HCT116 (cell line): ENCODE measurements around the gene TLR7.

Experiments used
- CEBPB ChIP-seq: IDR thresholded peaks from 2 replicates; pipeline ENCODE4 v1.6.1; 2012; ENCODE audit warnings: low read depth
- CTCF ChIP-seq, 3 experiments: fragments of 200-600 bp in 1 of 3; sonication (generic) in 1 of 3; IDR thresholded peaks in 2 of 3; conservative IDR thresholded peaks in 1 of 3; 2 replicates each; pipeline ENCODE4 v1.5.1; 2012 to 2017; ENCODE audit warnings: low read depth in 2 of 3, low read length in 2 of 3, antibody characterized with exemption in 1 of 3, borderline replicate concordance in 1 of 3, control low read depth in 1 of 3, mild to moderate bottlenecking in 1 of 3, mixed read lengths in 1 of 3, mixed run types in 1 of 3, moderate library complexity in 1 of 3; ENCODE audit not compliant: insufficient read depth in 1 of 3
- FOSL1 ChIP-seq: IDR thresholded peaks from 2 replicates; pipeline ENCODE4 v1.6.1; 2012; ENCODE audit warnings: low read depth
- POLR2A ChIP-seq: IDR thresholded peaks from 2 replicates; pipeline ENCODE4 v1.7.0; 2011; ENCODE audit warnings: borderline replicate concordance; ENCODE audit not compliant: insufficient read depth, insufficient read length; ENCODE audit errors: extremely low read depth
- POLR2AphosphoS5 ChIP-seq: IDR thresholded peaks from 2 replicates; pipeline ENCODE4 v1.6.1; 2011; ENCODE audit warnings: mild to moderate bottlenecking, low read depth, low read length, moderate library complexity
- YY1 ChIP-seq: IDR thresholded peaks from 2 replicates; pipeline ENCODE4 v1.6.1; 2011; ENCODE audit warnings: low read length, low read depth, moderate library complexity, mild to moderate bottlenecking; ENCODE audit not compliant: insufficient replicate concordance; ENCODE audit errors: extremely low read depth
- TF ChIP-seq, protein P1 (sequence below): IDR thresholded peaks from 2 replicates; pipeline ENCODE4 v1.6.1; 2012; ENCODE audit warnings: low read depth

- no peak for TF ChIP-seq CTCF (IDR thresholded peaks at IDR 0.05 in 2 of 3, conservative IDR thresholded peaks at IDR 0.05 in 1 of 3; ENCODE audit: borderline replicate concordance in 1 of 3, insufficient read depth in 1 of 3, low read depth in 2 of 3, low read length in 2 of 3)
- TF ChIP-seq POLR2A: no peak
- no peak for TF ChIP-seq YY1
- TF ChIP-seq FOSL1: no peak
- no peak for TF ChIP-seq CEBPB
- TF ChIP-seq POLR2AphosphoS5: no peak
- TF ChIP-seq, protein P1, sequence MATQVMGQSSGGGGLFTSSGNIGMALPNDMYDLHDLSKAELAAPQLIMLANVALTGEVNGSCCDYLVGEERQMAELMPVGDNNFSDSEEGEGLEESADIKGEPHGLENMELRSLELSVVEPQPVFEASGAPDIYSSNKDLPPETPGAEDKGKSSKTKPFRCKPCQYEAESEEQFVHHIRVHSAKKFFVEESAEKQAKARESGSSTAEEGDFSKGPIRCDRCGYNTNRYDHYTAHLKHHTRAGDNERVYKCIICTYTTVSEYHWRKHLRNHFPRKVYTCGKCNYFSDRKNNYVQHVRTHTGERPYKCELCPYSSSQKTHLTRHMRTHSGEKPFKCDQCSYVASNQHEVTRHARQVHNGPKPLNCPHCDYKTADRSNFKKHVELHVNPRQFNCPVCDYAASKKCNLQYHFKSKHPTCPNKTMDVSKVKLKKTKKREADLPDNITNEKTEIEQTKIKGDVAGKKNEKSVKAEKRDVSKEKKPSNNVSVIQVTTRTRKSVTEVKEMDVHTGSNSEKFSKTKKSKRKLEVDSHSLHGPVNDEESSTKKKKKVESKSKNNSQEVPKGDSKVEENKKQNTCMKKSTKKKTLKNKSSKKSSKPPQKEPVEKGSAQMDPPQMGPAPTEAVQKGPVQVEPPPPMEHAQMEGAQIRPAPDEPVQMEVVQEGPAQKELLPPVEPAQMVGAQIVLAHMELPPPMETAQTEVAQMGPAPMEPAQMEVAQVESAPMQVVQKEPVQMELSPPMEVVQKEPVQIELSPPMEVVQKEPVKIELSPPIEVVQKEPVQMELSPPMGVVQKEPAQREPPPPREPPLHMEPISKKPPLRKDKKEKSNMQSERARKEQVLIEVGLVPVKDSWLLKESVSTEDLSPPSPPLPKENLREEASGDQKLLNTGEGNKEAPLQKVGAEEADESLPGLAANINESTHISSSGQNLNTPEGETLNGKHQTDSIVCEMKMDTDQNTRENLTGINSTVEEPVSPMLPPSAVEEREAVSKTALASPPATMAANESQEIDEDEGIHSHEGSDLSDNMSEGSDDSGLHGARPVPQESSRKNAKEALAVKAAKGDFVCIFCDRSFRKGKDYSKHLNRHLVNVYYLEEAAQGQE: no peak
These were observed 47.6 kb upstream of the TLR7 start for GRCh38 chrX:12819222-12819621.
